ENCODE measurements around the gene SLC25A3. TPM values are rescaled to one million over a fixed set of nuclear protein-coding genes. Genes with fewer than 3 reads are reported as not detected.

Gene SLC25A3
- total and polyA plus RNA-seq, 2 of the 13 experiments (the other 11 are each of a cell fraction or from before 2014, with no cell fraction given) = 292 to 829 TPM

- no peaks in the 10 kb centered on the region for H4K20me1 ChIP-seq (ENCODE audit: insufficient read depth, low read length)
- H3K9me3 ChIP-seq (ENCODE audit: low read length) = no peaks in the 10 kb centered on the region
- H3K27me3 ChIP-seq (ENCODE audit: control insufficient read depth in 1 of 2, insufficient read depth in 2 of 2, low read length in 2 of 2) = no peaks in the 10 kb centered on the region
- DNase-seq (ENCODE audit: low spot score) (no peak), ATAC-seq (no peak), FAIRE-seq (no peak)
- no peak overlapping the region for H3K27ac ChIP-seq (ENCODE audit: extremely low read length, insufficient read depth, low read length)
- no peak overlapping the region for H3K4me2 ChIP-seq (ENCODE audit: low read depth, low read length)
- intact Hi-C loops (cut with micrococcal nuclease; ENCODE audit: unreplicated experiment) = no loop called here
- no TSS peak for BruUV-seq (replicated peaks)
- no peaks in the 10 kb centered on the region for H3K4me1 ChIP-seq (ENCODE audit: insufficient read depth, low read length)
- 93% methylated on average over 5 of the region's 5 CpGs for WGBS (ENCODE audit: low lambda C conversion rate)
- H3K36me3 ChIP-seq (replicated peaks in 1 of 2; ENCODE audit: control insufficient read depth in 1 of 2, insufficient read depth in 2 of 2, low read length in 2 of 2) = no peaks in the 10 kb centered on the region
- CTCF ChIA-PET (ENCODE audit: low intra/inter-chr PET ratio, low total read pairs) = no interaction called here
- no peak overlapping the region for H2AFZ ChIP-seq (ENCODE audit: low read length)
- in situ Hi-C loops (cut with HindIII; ENCODE audit: extremely low pct_ligation_motif_present, low pct_unique_long_range_greater_than_20kb) = no loop called here
- H3K79me2 ChIP-seq (ENCODE audit: insufficient read depth, low read length) = no peaks in the 10 kb centered on the region
- H3K4me3 ChIP-seq (replicated peaks in 1 of 3; ENCODE audit: insufficient read depth in 1 of 3, low read depth in 2 of 3, low read length in 3 of 3) = no peak overlapping the region
- no peak overlapping the region for H3K9ac ChIP-seq (ENCODE audit: insufficient read depth, low read depth, low read length)
- POLR2A ChIA-PET = no interaction called here
- TF ChIP-seq ZBTB2 (CRISPR knock-in tag; IDR thresholded peaks at IDR 0.05; ENCODE audit: low read depth) (no peak), HMGA1 (CRISPR knock-in tag; conservative IDR thresholded peaks at IDR 0.05) (no peak), ZBTB14 (CRISPR knock-in tag; IDR thresholded peaks at IDR 0.05) (no peak), ZNF614 (CRISPR knock-in tag; IDR thresholded peaks at IDR 0.05; ENCODE audit: borderline replicate concordance) (no peak), ZNF615 (CRISPR knock-in tag; IDR thresholded peaks at IDR 0.05; ENCODE audit: borderline replicate concordance) (no peak), CHD2 (IDR thresholded peaks at IDR 0.05; ENCODE audit: low read depth, low read length) (no peak), KDM2A (CRISPR knock-in tag; IDR thresholded peaks at IDR 0.05; ENCODE audit: borderline replicate concordance, low read depth) (no peak), YEATS2 (CRISPR knock-in tag; IDR thresholded peaks at IDR 0.05; ENCODE audit: borderline replicate concordance) (no peak), DPF2 (CRISPR knock-in tag; IDR thresholded peaks at IDR 0.05; ENCODE audit: borderline replicate concordance, low read depth) (no peak), SPEN (CRISPR knock-in tag; IDR thresholded peaks at IDR 0.05; ENCODE audit: low read depth) (no peak), NFATC3 (CRISPR knock-in tag; IDR thresholded peaks at IDR 0.05) (no peak), JARID2 (CRISPR knock-in tag; IDR thresholded peaks at IDR 0.05; ENCODE audit: insufficient replicate concordance) (no peak), ZBTB40 (IDR thresholded peaks at IDR 0.05) (no peak), ZBTB40 (CRISPR knock-in tag; IDR thresholded peaks at IDR 0.05) (no peak)
Measured at GRCh38 chr12:98612696-98613334, 19.3 kb downstream of the SLC25A3 start.

Data from HepG2 (cell line).